SW 1271 (cell line): ENCODE measurements around the gene FRYL.
"Not testable (repeated sequence)": the region's sequence is repeated elsewhere in the genome, so short reads cannot be mapped to it uniquely, and the experiment has no call there.

ENCODE experiments used
- DNase-seq, 2 experiments: peaks; one replicate each; lab custom pipeline; 2025; lab: John Stamatoyannopoulos, UW

Gene FRYL

DNA sequence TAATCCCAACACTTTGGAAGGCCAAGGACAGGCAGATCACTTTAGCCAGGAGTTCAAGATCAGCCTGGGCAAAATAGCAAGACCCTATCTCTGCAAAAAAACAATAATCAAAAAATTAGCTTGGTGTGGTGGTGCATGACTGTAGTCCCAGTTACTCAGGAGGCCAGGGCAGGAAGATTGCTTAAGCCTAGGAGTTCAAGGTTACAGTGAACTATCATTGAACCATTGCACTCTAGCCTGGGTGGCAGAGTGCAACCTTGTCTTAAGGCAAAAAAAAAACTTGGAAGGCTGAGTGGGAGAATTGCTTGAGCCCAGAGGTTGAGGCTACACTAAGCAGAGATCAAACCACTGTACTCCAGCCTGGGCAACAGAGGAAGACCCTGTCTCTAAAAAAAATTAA is 5.2 kb upstream of the FRYL start:
- DNase-seq: no peak

DNA sequence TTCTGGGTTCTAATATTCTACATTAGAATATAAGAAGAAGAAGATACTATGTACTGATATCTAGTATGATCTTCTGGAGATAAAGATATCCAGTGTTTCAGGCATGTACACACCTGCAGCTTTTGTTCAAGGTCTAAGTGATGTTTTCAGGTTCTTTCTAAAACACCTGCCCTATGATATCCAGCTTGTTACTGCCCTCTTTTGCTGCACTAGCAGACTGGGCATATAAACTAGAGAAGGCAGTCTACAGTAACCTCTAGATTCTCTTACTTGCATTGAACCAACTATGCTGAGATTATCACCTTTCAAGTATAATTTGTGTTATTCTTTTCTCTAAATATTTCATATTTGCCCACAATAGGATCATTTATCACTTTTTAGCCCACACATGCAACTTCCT is 1.9 kb upstream of the FRYL start:
- DNase-seq: no peak

DNA sequence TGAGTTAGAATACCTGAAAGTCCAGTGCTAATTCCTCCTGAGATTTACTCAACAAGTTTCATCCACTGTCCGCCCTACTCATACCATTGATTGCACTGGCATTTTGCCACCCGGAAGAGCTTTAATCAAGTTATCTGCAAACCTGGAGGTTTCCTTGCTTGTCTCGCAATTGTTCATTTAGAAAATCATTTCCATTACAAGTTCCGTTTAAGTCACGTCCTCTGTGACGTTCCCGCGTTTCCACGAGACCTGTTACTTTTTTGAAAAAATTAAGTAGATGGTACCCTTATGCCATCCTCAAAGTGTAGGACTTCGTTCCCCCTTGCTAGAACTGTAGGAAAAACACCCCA is 761 bp upstream of the FRYL start:
- no peak for DNase-seq

DNA sequence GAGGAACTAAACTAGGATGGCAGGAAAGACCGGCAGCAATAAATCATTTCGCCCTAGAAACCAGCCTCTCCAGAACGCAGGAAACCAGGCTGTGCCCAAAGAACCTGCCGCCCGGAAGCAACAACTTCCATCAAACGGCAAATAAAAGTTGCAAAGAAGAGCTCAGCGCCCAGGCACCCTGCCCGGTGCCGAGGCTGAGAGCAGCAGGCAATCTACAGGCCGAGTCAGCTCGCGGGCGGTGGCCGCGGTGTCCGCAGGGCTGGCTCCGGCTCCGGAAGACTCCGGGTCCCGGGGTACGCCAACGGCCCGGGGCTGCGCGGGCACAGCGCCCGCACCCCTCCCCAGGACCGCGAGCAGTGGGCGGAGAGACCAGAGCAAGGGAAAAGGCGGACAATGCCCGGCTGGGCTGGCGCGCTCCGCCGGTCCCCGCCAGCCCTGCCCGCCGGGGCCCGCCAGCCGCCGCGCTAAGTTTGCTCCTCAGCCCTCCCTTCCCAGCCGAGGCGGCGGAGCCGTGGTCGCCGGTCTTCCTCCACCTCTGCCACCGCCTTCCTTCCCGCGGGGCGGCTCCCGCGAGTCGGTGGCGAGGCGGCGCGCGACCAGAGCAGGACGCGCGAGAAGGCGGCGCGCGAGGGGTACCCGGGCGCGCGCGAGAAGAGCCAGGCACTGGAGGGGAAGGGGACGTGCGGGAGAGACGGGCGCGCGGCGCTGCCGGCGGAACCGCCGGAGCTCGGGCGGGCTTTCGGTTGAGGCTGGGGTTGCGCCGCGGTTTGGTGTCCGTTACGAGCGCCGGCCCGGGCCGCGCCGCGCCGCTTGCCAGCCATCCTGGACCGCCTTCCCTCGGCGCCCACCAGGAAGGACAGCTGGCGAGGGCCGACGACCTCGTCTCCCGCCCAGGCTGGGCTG is 733 bp downstream of the FRYL start:
- peak; percentile 27 to 50 for DNase-seq

DNA sequence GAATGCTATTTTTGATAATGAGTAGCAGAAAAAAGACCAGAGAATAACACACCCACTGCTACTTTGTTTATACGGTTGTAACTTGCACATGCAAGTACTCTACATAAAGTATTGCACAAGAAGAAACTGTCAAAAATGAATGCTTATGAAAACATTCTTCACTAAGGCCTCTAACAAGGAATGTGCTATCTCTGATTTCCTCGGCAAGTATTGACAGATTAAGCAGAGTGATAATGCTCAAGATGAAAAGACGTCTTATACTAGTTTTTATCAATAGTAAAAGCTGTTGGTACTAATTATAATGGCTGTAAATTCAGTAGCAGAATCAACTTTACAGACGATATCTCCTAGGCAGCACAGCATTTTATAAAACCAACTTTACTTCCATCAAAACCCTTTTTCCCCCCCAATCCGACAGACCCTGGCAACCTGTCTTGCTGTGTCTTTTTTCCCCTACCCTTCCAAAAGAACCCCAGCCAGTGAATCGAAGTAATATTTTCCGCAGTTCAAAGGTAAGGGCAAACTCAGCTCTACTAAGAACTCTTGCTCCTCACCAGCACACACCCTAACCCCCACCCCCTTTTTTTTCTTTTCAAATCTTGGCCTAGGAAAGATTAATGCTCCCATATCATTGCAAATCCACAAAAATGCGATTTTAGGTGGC is 1.5 kb downstream of the FRYL start:
- peak in 1 of 2 experiments; percentile 23 for DNase-seq

DNA sequence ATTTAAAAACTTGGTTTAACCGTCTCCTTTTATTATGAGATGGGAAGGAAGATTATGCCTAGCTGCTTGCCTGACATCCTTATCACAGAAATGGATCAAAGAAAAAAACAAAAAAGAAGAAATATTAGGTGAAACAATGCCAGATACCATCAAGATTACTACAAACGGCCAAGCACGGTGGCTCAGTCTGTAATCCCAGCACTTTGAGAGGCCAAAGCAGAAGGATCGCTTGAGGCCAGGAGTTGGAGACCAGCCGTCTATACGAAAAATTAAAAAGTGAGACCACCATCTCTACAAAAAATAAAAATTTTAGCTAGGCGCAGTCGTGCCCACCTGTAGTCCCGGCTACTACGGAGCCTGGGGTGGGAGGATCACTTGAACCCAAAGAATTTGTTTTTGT is 2.3 kb downstream of the FRYL start:
- DNase-seq: no peak

DNA sequence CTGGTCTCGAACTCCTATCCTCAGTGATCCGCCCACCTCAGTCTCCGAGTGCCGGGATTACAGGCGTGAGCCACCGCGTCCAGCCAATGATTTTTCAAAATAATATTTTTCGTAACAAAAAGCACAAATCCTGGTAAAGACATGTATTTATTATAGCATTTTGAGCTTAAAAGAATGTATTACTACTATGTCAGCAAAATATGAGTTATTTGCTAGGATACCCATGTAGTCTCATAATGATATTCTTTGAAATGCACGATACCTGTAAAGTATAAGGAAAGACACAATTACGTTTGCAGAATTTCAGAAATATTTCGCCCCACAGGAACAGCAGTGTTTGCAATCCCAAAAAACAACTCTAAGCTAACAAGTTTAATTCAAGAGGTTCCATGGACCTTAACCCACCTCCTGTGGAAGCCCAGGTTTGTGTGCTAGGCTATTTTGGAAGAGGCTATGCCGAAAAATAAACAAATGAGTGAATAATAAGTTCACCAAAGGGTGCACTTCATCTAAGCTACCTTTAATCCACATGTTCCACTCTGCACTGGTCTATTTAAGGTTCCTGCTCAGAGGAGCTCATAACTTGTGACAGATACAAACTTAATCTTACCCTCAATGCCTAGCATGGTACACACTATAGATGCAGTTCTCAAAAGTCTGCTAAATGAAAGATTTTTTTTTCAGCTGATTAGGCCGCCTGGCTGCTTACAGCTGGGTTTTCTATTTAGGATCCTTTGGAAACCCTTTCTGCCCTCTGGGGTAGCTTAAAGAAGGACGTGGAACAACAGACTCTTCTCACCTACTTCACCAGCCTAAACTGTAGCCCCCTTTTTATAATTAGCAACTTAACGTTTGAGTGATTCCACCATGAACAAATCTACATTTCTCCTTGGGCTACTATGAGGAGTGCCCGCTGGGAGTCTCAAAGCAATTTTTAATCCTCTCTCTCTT is 5.0 kb downstream of the FRYL start:
- DNase-seq: no peak

DNA sequence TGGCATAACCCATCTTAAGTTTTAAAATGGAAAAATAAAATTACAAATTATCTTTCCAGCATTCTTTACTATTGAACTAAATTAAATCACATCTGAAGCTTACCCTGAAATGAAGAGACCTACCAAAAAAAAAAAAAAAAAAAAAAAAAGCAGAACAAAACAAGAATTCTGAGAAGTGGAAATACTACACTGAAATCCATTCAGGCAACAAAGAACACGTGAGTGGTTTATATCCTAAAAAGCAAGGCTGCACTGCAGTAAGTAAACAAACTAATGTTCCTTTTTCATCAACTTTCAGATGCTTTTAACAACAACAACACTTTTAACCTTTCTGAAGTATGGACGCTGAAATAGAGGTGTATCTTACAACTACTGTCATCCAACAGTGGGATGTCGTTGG is 7.5 kb downstream of the FRYL start:
- no peak for DNase-seq

DNA sequence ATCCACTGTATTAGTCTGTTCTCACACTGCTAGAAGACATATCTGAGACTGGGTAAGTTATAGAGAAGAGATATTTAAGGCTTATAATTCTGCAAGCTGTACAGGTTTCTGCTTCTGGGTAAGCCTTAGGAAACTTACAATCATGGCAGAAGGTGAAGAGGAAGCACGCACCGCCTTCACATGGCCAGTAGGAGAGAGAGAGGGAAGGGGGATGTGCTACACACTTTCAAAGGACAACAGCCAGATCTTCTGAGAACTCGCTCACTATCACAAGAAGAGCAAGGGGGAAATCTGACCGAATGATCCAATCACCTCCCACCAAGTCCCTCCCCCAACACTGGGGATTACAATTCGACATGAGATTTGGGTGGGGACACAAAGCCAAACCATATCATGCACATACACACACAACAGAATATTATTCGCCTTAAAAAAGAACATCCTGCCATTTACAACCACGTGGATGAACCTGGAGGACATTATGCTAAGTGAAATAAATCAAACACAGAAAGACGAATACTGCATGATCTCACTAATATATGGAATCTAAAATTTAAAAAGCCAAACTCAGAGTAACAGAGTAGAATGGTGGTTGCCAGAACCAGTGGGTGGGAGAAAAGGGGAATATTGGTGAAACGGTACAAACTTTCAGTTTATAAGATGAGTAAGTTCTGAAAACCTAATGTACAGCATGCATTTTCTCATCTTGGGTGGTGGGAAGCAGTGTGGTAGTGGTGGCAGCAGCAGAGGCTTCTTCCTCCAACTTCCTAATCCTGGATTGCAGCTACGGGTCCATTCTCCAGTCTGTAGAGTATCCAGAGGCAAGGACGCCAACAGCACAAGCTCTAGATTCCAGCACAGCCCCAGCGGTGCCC is 12.8 kb downstream of the FRYL start:
- no peak for DNase-seq

DNA sequence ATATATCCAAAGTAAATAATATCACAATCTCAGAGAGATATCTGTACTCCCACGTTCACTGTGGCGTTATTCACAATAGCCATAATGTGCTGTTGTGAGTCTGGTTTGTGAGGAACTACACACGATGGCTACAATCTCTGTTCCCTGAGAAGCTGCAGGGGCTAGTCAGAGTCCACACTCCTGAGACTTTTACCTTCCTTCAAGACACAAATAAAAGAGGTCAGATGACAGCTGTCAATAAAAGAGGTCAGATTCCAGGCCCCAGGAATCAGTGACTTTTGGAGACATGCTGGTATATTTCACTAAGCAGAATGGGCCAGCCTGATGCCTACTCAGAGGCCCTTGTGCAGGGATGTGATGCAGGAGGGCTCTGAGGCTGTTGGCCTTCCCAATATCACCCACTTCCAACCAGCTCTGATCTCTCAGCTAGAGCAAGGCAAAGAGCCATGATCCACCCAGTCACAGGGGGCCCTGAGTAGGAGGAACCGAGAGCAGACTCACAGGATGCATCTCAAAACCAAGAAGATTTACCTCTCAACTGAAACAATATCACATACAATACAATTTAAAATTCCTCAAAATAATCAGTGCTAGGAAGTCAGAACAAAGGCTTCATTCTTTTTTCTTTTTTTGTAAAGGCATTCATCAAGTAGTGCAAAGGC is 13.8 kb downstream of the FRYL start:
- no peak for DNase-seq

DNA sequence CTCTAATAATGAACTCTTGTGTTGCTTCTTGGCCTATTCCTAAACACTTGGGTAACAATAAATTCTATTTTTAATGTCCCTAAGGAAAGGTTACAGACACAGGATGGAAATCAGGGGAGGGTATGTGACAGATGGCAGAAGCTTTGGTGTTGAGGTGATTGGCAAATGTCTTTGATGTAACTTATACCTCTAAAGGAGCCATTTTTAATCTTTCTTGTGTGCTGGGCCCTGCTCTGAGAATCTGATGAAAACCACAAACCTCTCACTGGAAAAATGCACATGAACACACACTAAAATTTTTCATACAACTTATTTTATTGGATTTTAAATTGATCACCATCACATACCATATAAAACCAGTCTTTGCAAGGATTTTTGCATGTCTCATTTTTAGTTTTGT is 17.7 kb downstream of the FRYL start:
- no peak for DNase-seq

DNA sequence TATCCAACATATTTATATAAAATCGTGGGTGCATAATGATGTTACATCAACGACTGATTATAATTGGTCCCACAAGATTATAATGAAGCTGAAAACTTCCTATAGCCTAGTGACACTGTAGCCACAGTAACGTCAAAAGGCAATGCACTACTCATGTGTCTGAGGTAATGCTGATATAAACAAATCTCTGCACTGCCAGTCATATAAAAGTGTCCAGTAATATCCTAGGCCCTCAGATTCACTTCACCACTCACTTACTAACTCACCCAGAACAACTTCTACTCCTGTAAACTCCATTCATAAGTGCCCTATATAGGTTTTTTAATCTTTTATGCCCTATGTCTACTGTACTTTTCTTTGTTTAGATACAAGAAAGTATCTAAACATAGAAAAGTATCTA is 18.8 kb downstream of the FRYL start:
- DNase-seq: no peak

DNA sequence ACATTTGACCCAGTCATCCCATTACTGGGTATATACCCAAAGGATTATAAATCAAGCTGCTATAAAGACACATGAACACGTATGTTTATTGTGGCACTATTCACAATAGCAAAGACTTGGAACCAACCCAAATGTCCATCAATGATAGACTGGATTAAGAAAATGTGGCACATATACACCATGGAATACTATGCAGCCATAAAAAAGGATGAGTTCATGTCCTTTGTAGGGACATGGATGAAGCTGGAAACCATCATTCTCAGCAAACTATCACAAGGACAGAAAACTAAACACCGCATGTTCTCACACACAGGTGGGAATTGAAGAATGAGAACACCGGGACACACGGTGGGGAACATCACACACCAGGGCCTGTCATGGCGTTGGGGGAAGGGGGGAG is 21.4 kb downstream of the FRYL start:
- not testable (repeated sequence) for DNase-seq

DNA sequence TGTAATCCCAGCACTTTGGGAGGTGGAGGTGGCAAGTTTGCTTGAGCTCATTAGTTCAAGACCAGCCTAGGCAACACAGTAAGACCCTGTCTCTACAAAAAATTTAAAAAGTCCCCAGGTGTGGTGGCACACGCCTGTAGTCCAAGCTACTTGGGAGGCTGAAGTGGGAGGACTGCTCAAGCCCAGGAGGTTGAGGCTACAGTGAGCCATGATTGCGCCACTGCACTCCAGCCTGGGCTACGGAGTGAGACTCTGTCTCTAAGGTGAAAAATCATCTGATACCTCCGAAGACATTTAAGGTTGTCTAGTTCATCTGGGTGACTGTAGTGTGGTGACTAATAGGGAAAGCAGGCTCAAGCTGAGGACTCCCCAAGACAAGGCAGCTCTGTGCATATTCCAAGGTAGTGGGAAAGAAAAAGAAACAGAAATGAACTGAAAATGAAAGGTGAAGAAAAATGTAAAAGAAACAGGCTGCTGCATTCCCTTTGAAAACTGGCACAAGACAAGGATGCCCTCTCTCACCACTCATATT is 23.3 kb downstream of the FRYL start:
- no peak for DNase-seq

DNA sequence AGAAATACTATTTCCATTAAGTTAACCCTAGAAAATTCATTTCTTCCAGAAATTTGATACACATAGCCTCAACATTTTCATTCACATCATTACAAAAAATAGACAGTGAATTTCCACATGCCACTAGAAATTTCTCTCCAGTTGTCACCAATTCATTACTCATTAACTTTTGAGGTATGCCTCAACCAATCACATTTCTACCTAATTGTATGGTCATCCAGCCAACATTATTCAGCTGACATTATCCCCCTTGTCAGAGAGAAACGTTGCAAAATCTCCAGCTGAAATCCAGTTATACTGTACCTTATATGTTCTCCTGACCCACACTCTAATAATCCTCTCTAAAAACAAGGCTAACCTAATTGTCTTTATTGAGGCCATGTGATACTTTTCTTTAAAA is 24.8 kb downstream of the FRYL start:
- no peak for DNase-seq

DNA sequence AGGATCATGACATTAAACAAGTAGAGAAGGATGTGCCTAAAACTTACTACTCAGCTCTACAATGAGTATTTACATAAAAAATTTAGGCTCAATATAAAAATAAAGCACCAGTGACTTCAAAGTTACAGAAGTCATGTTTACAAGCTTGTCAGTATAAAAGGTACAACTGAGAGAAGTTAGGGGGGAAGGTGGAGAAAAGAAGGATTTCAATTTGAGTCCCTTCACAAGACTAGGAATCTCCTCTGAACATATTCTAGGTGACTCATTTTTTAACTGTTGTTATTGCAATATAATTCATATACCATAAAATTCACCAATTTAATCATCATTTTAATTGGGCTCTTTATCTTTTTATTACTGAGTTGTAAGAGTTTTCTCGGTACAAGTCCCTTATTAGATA is 26.9 kb downstream of the FRYL start:
- DNase-seq: no peak

DNA sequence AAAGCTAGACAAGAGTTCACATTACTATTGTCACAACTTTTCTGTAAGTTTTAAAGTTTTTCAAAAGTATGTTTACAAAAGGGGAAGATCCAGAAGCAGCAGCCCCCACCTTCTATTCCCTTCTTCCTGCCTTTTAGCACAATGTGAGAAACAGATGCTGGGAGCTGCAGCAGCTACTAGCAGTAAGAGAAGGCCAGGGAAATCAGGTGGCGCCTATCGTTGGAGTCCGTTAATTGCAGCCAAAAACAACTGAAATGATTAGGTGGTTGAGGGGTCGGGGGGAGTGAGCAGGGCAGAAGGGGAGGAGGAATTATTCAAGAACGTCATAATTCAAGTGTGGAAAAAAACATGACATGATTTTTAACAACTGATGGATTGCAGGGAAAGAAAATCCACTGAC is 27.4 kb downstream of the FRYL start:
- DNase-seq: no peak

DNA sequence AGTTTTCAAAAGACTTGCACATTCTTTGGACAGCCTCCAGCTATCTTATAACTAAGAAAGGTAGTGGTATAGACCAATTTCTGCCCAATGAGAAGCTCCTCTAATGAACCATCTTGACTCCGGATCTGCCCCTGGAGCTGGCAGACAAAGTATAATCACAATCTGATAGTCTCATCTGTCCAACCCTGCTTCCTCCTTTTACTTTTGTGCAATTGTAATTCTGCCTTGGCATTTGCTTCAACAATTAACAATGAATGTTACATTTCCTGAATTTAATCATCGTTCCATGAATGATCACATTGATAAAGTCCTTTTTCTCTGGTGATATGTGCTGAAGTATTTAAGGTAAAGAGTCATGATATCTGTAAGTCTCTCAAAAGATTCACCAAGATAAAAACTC is 27.8 kb downstream of the FRYL start:
- no peak for DNase-seq

DNA sequence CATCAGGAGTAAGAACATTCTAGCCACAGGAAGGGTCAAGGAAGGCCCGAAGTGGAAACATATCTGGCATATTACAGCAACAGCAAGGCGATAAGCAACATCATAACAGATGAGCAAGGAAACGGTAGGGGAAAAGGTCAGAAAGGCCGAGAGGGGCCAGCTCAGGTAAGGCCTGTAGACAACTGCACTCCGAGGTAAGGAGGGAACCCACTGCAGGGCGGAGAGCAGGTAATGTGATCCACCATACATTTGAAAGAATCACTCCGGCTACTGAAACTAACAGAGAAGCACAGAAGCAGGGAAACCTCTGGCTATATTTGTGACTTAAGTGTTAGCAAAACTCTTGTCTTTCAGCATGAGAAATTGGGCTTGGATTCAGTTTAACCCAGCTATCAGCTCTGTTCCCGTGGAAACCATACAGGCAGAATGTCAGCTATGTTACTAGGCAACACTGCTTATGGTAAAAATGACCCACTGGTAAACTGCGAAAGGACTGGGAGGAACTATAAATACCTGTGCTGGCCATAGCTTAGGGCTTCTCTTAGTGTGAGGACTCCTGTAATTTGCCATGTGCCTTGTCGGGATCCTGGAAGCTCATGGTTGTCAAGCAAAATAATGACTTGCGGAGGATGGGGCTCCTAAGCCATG is 31.0 kb downstream of the FRYL start:
- DNase-seq: no peak
